ENCODE measurements around the gene CNTN4.

GRCh38 chr3:2774481-2775249 lies 676.0 kb downstream of the CNTN4 start:
- TF ChIP-seq EP300 (IDR thresholded peaks at IDR 0.05) (no peak), CTCF (IDR thresholded peaks at IDR 0.05) (no peak), POLR2A (IDR thresholded peaks at IDR 0.05) (no peak)

Data from upper lobe of left lung (tissue), 4 donors.